Muscle of arm (tissue), 12 donors: ENCODE data around the gene GSTP1. TPM values are rescaled to one million over a fixed set of nuclear protein-coding genes. Genes with fewer than 3 reads are reported as not detected.

ENCODE experiments used
- DNase-seq: peaks from one replicate; pipeline ENCODE4 v3.0.0-alpha.2; 2013
- polyA plus RNA-seq, 12 donors: library from polyadenylated mRNA; unstranded; fragments of 120-200 nt; gene quantifications; one replicate each; pipeline ENCODE4 v1.2.1, GENCODE V29; 2013; ENCODE audit not compliant: insufficient read length in 12 of 12

The GSTP1 gene
- polyA plus RNA-seq, 12 donors: 195 to 377 (median 251) TPM; not detected in 1

- DNase-seq: no peak
Observed at GRCh38 chr11:67627812-67628624, 44.4 kb downstream of the GSTP1 start.

- DNase-seq: no peak
Observed at GRCh38 chr11:67628710-67629385, 45.2 kb downstream of the GSTP1 start.

DNA sequence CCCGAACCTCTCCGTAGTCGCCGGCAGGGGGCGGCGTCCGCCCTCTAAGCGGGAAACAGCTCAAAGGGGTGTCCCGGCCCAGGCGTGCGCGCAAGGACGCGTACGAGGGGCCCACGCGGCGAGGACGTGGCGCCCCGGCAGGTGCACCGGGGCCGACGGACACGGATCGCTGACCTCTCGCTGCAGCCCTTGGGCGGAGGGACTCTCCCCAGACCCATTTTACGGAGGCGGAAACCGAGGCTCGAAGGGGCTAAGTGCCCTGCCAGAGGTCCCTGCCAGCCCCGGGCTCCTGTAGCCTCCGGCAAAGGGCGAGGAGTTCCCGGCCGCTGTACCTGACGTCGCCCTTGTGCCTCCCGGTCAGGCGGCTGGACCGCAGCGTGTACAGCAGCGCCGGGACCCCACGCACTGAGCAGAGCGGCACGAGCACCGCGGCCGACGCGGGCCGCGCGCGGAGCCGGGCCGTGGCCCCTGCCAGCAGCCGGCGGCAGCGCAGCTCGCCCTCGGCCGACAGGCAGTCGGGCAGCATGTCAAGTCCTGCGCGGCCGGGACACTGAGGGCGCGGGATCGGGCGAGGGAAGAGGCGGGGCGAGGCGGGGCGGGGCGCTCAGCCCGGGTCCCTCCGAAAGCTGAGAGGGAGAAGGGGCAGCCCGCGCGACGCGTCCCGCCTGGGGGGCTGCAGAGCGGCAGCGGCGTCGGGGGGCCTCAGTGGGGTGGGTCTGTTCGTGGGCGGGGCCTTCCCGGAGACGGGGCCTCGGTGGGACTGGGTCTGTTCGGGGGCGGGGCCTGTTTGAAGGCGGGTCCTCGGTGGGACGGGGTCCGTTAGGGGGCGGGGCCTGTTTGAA is 46.0 kb downstream of the GSTP1 start, which contains the start of gene NUDT8:
Gene NUDT8 (minus strand): TSS at position 552 of the 842 bp plus-strand sequence. CDS start 26 bp downstream, at position 526.
- DNase-seq: peak; percentile 82

- peak; percentile 97 for DNase-seq
Observed at GRCh38 chr11:67630228-67630942, 46.8 kb downstream of the GSTP1 start.

- DNase-seq: no peak
Observed at GRCh38 chr11:67630943-67631331, 47.3 kb downstream of the GSTP1 start.

GRCh38 chr11:67631411-67631810 is 47.8 kb downstream of the GSTP1 start:
- DNase-seq: no peak

DNA sequence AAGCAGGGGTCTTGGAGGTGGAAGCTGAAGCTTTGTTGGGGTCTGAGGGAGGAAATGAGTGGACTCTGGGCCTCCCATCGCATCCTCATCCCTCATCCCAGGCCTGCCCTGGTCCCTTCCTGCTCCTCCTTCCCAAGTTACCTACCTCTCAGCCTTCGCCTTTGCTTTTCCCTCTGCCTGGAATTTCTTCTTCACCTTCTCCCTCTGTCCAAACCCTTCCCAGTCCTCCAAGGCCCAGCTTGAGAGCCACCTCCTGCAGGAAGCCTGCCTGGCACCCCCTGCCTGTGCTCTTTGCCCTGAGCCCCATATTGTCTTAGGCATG is 48.2 kb downstream of the GSTP1 start:
- no peak for DNase-seq

GRCh38 chr11:67632175-67632981 is 48.8 kb downstream of the GSTP1 start:
- DNase-seq: no peak

DNA sequence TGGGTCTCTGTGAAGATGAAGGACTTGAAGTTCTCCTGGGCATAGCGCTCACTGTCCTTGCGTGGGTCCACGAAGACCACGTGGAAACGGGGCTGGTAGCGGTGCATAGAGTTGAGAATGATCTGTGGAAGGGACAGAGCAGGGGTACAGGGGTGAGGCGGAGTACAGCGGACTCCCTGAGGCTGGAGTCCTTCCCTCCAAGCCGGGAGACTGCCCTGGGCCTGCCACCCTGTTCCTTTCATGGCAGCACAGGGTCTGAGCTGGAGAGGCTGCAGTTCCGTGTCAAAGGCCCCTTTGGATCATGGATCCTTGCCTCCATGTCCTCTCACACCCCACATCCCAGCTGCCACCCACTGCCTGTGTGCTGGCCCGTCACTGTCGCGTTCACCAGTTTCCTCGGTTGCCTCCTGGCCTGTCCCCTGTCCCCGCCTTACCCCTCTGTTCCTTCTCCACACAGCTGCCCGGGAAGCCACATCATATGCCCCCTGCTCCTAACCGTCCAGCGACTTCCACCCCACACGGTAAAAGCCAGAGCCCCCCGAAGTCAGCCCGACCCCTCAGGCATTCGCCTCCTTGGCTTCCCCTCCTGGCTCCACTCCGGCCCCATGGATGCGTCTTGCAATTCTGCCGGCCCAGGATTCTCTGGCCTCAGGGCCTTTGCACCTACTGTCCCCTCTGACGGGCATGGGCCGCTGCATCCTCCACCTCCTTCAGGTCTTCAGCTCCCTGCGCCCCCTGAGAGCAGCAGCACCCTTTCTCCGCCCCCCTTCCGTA is 49.6 kb downstream of the GSTP1 start:
- DNase-seq: no peak

GRCh38 chr11:67633758-67634365 is 50.2 kb downstream of the GSTP1 start:
- DNase-seq: no peak

GRCh38 chr11:67634366-67635230 is 51.0 kb downstream of the GSTP1 start:
- no peak for DNase-seq

- no peak for DNase-seq
Observed at GRCh38 chr11:67635231-67635521, 51.6 kb downstream of the GSTP1 start.

Other genes with a start within 250 kb of the GSTP1 start
- gene POLD4, start 230.3 kb upstream of the GSTP1 start, polyA plus RNA-seq: 10 to 100 TPM in 11 of 12 donors, not detected in 1; 19.0 to 36.9 (median 25.9) TPM
- 1 to 10 TPM in 11 of 12 donors, not detected in 1; 2.2 to 8.6 (median 3.2) TPM for gene CLCF1, start 210.2 kb upstream of the GSTP1 start, polyA plus RNA-seq
- 10 to 100 TPM in 3 of 12 donors, 1 to 10 TPM in 8, not detected in 1; 6.6 to 34.1 (median 8.0) TPM for gene RAD9A, start 191.8 kb upstream of the GSTP1 start, polyA plus RNA-seq
- 100 to 1,000 TPM in 8 of 12 donors, 10 to 100 TPM in 3, not detected in 1; 92.1 to 180 (median 109) TPM for gene PPP1CA, start 182.0 kb upstream of the GSTP1 start, polyA plus RNA-seq
- gene TBC1D10C, start 179.7 kb upstream of the GSTP1 start, polyA plus RNA-seq: 1 to 10 TPM in 11 of 12 donors, not detected in 1; 2.1 to 9.2 (median 4.4) TPM
- 10 to 100 TPM in 11 of 12 donors, not detected in 1; 23.9 to 76.7 (median 53.6) TPM for gene CARNS1, start 168.1 kb upstream of the GSTP1 start, polyA plus RNA-seq
- 10 to 100 TPM in 11 of 12 donors, not detected in 1; 29.4 to 60.0 (median 32.1) TPM for gene RPS6KB2, start 155.3 kb upstream of the GSTP1 start, polyA plus RNA-seq
- 1 to 10 TPM in 4 of 12 donors, under 1 TPM in 6, not detected in 2; 0.50 to 7.2 (median 0.84) TPM for gene PTPRCAP, start 146.1 kb upstream of the GSTP1 start, polyA plus RNA-seq
- gene CORO1B, start 140.3 kb upstream of the GSTP1 start, polyA plus RNA-seq: 10 to 100 TPM in 11 of 12 donors, not detected in 1; 20.0 to 56.3 (median 24.2) TPM
- gene GPR152, start 131.1 kb upstream of the GSTP1 start, polyA plus RNA-seq: not detected
- gene CABP4, start 128.5 kb upstream of the GSTP1 start, polyA plus RNA-seq: 1 to 10 TPM in 5 of 12 donors, under 1 TPM in 5, not detected in 2; 0.41 to 1.7 (median 1.0) TPM
- 10 to 100 TPM in 11 of 12 donors, not detected in 1; 35.2 to 73.5 (median 46.2) TPM for gene TMEM134, start 114.6 kb upstream of the GSTP1 start, polyA plus RNA-seq
- gene AIP, start 100.8 kb upstream of the GSTP1 start, polyA plus RNA-seq: 10 to 100 TPM in 11 of 12 donors, not detected in 1; 33.7 to 50.2 (median 41.7) TPM
- 10 to 100 TPM in 2 of 12 donors, 1 to 10 TPM in 9, not detected in 1; 4.7 to 52.6 (median 6.4) TPM for gene PITPNM1, start 78.4 kb upstream of the GSTP1 start, polyA plus RNA-seq
- 10 to 100 TPM in 11 of 12 donors, not detected in 1; 12.7 to 27.8 (median 16.3) TPM for gene CDK2AP2, start 75.7 kb upstream of the GSTP1 start, polyA plus RNA-seq
- gene CABP2, start 60.4 kb upstream of the GSTP1 start, polyA plus RNA-seq: not detected
- gene NDUFV1, start 23.1 kb downstream of the GSTP1 start, polyA plus RNA-seq: 100 to 1,000 TPM in 10 of 12 donors, 10 to 100 TPM in 1, not detected in 1; 99.7 to 247 (median 131) TPM
- gene NUDT8, start 46.1 kb downstream of the GSTP1 start, polyA plus RNA-seq: 1 to 10 TPM in 10 of 12 donors, not detected in 2; 1.9 to 4.0 (median 3.2) TPM
- not detected for gene TBX10, start 56.0 kb downstream of the GSTP1 start, polyA plus RNA-seq
- under 1 TPM in 10 of 12 donors, not detected in 2; 0.13 to 0.72 (median 0.21) TPM for gene ACY3, start 66.9 kb downstream of the GSTP1 start, polyA plus RNA-seq
- gene ALDH3B2, start 90.8 kb downstream of the GSTP1 start, polyA plus RNA-seq: 10 to 100 TPM in 2 of 12 donors, 1 to 10 TPM in 1, under 1 TPM in 1, not detected in 8; 0.25 to 36.7 (median 8.2) TPM